ENCODE measurements around the gene PNMA6F.

Gene PNMA6F

DNA sequence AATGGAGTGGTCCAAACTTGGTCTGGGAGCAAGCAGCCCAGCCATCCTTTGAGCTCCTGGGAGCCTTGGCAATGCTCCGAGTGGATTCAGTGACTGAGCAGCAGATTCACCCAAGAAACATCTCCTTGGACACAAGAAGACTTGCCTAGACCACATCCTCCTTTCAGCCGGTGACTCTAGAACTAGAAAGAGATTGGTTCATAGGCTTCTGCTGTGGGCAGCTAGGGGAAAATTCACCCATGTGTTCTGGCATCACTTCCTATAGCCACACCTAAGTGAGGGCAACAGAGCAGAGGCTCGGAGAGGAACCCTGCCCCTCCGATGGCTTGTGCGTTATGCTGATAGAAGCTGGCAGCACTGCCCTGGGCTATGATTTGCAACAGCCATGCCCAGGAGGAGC, 28.4 kb upstream of the PNMA6F start:
- DNase-seq = no peak
- Histone ChIP-seq H3K27me3 (no peaks in the 10 kb centered on the region), H3K9me3 (no peaks in the 10 kb centered on the region), H3K36me3 (no peaks in the 10 kb centered on the region; the same call in none of the 2 replicates), H3K4me3 (ENCODE audit: low read depth, low read length) (no peak overlapping the region), H3K4me1 (no peaks in the 10 kb centered on the region)
- TF ChIP-seq, protein P1, sequence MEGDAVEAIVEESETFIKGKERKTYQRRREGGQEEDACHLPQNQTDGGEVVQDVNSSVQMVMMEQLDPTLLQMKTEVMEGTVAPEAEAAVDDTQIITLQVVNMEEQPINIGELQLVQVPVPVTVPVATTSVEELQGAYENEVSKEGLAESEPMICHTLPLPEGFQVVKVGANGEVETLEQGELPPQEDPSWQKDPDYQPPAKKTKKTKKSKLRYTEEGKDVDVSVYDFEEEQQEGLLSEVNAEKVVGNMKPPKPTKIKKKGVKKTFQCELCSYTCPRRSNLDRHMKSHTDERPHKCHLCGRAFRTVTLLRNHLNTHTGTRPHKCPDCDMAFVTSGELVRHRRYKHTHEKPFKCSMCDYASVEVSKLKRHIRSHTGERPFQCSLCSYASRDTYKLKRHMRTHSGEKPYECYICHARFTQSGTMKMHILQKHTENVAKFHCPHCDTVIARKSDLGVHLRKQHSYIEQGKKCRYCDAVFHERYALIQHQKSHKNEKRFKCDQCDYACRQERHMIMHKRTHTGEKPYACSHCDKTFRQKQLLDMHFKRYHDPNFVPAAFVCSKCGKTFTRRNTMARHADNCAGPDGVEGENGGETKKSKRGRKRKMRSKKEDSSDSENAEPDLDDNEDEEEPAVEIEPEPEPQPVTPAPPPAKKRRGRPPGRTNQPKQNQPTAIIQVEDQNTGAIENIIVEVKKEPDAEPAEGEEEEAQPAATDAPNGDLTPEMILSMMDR (IDR thresholded peaks at IDR 0.05; ENCODE audit: low read depth, low read length) = no peak

DNA sequence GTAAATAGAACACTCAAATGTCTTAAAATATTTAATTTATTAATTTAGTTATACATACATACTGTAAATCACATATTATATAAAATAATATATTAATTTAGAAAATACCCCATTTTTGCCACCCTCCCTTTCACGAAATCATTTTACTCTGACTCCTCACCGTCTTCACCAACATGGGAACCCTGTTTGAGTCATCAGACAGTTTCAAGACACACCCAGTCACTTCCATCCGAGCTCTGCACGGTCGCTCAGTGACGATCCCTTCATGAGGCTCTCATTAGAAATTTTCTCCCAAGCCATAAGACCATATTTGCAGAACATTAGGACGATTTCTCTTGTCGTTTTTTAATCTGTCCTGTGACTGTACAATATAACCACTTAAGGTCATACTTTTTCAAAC, 26.9 kb upstream of the PNMA6F start:
- H3K4me3 ChIP-seq (ENCODE audit: low read depth, low read length) = no peak overlapping the region
- no peaks in the 10 kb centered on the region; the same call in none of the 2 replicates for H3K36me3 ChIP-seq

DNA sequence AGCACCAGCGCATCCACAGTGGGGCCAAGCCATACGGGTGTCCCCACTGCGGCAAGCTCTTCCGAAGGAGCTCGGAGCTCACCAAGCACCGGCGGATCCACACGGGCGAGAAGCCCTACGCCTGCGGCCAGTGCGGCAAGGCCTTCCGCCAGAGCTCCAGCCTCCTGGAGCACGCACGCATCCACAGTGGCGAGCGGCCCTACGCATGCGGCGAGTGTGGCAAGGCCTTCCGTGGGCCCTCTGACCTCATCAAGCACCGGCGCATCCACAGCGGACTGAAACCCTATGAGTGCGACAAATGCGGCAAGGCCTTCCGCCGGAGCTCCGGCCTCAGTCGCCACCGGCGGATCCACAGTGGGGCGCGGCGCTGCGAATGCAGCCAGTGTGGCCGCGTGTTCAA, 26.0 kb upstream of the PNMA6F start:
- TF ChIP-seq, protein P1 (IDR thresholded peaks at IDR 0.05; ENCODE audit: low read depth, low read length) = no peak
- DNase-seq = no peak
- H3K4me3 ChIP-seq (ENCODE audit: low read depth, low read length) = no peak overlapping the region
- no peaks in the 10 kb centered on the region; the same call in none of the 2 replicates for H3K36me3 ChIP-seq
- H3K4me1 ChIP-seq = no peaks in the 10 kb centered on the region
- no peaks in the 10 kb centered on the region for H3K27me3 ChIP-seq
- H3K9me3 ChIP-seq = no peaks in the 10 kb centered on the region

More for the DNA sequence above, 26.9 kb upstream of the PNMA6F start:
- TF ChIP-seq, protein P1 (IDR thresholded peaks at IDR 0.05; ENCODE audit: low read depth, low read length) = no peak
- no peaks in the 10 kb centered on the region for H3K4me1 ChIP-seq
- DNase-seq = no peak
- H3K27me3 ChIP-seq = no peaks in the 10 kb centered on the region
- H3K9me3 ChIP-seq = no peaks in the 10 kb centered on the region

DNA sequence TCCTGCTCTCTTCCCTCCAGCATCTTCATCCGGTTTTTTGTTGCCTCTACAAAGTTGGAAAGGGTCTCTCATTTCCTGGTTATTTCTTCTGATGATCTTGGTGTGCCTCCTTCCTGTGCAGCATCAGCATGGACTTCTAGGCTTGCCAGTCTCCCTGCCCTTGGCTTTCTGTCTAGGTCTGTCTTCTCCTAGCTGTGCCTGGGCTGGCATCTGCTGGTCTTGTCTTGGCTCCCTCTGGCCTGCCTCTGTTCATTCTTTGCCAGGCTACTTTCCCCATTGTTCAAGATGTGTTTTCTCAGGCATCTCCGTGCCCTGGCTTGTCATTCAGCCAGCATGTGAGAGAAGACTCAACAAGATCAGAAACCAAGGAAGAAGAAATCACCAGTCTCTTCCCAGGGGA, 22.1 kb upstream of the PNMA6F start:
- TF ChIP-seq, protein P1 (IDR thresholded peaks at IDR 0.05; ENCODE audit: low read depth, low read length) = no peak
- no peaks in the 10 kb centered on the region; the same call in none of the 2 replicates for H3K36me3 ChIP-seq
- H3K4me1 ChIP-seq = no peaks in the 10 kb centered on the region
- no peaks in the 10 kb centered on the region for H3K9me3 ChIP-seq
- DNase-seq = no peak
- no peak overlapping the region for H3K4me3 ChIP-seq (ENCODE audit: low read depth, low read length)
- no peaks in the 10 kb centered on the region for H3K27me3 ChIP-seq

DNA sequence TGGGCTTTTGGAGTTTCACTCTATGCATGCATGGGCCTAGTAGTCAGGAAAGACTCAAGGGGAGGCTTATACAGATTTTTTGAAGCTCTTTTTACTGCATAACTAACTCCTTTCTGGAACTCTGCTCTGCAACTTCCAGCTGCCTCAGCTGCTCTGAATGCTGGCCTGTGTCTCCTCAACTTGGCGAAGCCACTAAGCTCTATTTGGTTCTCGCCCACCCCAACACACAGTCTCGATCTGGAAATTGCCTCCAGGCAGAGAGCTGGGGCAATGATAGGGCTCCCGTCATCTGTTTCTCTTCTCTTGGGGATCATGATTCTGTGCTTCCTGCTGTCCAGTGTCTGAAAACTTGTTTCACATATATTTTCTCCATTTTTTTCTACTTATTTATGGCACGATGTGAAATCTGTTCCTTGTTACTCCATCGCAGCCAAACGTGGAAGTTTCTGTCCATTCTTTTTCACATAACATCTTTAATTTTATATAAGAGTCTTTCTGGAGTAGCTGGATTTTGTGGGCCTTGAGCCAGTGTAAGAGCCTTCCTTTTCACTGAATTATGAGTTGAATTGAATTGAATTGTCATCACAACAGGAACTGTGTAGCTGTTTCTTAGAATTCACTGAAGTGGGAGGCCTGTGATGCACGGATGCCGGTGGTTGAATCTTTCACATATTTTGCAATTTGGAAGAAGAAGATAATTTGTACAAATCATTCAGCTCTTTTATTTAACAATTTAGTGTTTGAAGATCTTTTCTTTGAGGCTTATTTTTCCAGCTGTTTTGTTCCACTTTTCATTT, 21.4 kb upstream of the PNMA6F start:
- Histone ChIP-seq H3K36me3 (no peaks in the 10 kb centered on the region; the same call in 1 of the 2 replicates), H3K27me3 (no peaks in the 10 kb centered on the region), H3K4me3 (ENCODE audit: low read depth, low read length) (no peak overlapping the region), H3K9me3 (no peaks in the 10 kb centered on the region), H3K4me1 (no peaks in the 10 kb centered on the region)
- no peak for DNase-seq
- TF ChIP-seq, protein P1 (IDR thresholded peaks at IDR 0.05; ENCODE audit: low read depth, low read length) = no peak

DNA sequence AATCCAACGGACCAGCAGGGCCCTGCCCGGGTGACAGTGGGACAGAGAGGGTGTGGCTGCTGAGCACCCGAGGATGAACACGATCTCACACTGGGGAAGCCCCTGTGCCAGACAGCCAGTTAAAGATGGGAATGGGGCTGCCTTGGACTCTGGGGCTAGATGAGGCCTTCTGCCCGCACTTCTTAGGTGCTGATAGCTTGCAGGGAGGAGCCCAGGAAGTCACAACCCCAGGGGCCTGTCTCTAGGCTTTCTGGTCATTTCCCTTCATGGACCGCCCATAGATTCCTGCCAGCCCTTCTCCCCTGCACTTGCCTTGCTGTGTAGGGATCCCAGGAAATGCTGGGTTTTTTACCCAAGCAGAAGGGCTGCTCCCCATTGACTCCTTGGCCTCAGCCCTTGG, 18.5 kb upstream of the PNMA6F start:
- H3K4me3 ChIP-seq (ENCODE audit: low read depth, low read length) = no peak overlapping the region
- no peaks in the 10 kb centered on the region for H3K9me3 ChIP-seq
- no peaks in the 10 kb centered on the region for H3K4me1 ChIP-seq
- H3K27me3 ChIP-seq = no peaks in the 10 kb centered on the region
- TF ChIP-seq, protein P1 (IDR thresholded peaks at IDR 0.05; ENCODE audit: low read depth, low read length) = no peak
- DNase-seq = no peak
- no peaks in the 10 kb centered on the region for H3K36me3 ChIP-seq
